HG02642 (cell line): ENCODE data around the gene IFT74.

Experiments
- ATAC-seq: cut with Tn5 transposase; IDR thresholded peaks from one replicate; pipeline ENCODE4 v1.9.1; 2021; ENCODE audit warnings: mild to moderate bottlenecking; ENCODE audit not compliant: unreplicated experiment, poor library complexity

IFT74 gene

DNA sequence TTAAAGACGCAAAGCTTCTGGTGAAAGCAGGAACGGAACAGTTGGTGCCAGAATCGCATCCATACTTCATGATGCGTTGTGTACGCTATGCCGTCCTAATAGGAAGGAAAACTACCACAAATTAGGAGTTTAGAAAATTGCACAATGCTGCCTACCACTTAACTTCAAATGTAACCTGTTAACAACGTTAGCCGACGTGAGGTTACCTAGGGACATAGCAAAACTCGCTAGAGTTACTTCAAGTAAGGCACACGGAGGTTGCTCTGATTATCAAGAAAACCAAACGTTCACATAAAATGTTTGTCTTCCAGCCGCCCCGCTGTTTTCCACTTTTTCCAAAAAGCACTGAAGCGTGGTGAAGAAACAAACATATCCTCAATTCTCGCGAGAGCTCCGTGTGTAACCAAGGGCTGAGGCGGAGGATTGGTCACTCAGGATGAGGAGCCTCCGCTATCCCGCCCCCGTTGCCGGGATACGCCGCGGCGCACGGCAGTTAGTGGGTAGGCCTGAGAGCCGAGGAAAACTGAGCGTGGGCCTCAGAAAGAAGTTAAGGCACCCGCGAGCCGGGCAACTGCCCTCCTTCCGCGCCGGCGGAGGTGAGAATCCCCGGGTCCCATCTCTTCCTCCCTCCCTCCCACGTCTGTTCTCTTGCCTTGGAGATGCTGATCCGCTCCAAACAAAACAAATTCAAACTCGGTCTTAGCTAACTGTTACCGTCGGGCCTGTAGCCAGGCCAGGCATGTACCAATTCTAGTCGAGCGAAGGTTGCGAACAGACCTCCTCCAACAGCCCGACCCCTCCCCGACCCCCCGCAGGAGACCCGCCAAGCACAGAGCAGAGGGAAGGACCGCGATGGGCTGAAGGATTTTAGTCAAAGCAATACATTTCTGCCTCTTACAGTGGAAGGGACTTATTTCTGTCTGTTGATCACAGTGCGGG lies at the start of gene IFT74:
Gene IFT74, plus strand, starts transcription at position 492 of the 939 bp plus-strand sequence. CDS start 5,556 bp downstream, outside the sequence.
- ATAC-seq: peak; percentile 100

DNA sequence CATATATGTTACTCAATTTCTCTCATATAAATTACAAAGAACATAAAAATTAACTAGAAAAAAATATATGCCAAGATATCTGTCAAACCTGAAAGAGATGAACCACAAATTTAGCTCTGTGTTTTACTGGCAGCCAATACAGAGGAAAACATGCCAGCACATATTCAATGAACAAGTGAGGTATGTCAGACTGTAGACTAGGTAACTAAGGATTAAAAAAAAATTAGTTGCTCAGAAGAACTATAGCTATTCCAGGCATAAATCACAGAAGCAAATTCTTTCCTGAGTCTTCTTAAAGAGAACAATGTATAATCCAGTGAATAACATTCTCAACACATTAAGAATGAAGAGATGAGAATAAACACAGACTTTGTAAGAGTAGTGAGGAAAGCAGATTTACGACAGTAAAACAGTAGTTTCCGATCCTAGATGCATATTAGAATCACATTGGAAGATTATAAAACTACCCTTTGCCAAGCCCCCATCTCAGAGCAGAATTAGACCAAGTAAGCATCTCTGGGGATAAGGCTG lies 43.0 kb upstream of the IFT74 start:
- no peak for ATAC-seq

DNA sequence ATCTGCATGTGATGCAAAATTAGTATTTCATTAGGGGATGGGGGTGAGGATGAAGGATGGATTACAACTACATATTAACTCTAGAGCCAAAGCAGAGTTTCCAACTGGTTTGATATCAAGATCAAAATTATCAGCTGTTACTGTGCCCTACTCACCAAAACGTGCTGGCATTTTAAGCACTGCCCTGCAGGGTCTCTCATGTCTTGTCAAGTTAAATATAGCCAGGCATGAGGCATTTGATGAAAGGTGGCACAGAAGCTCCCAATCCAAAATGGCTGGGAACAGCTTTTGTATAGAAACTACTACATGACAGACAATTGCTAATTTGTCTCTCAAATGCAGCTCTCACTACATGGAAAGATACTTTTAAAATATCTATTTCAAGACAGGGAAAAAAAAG lies 36.5 kb upstream of the IFT74 start:
- ATAC-seq: no peak

DNA sequence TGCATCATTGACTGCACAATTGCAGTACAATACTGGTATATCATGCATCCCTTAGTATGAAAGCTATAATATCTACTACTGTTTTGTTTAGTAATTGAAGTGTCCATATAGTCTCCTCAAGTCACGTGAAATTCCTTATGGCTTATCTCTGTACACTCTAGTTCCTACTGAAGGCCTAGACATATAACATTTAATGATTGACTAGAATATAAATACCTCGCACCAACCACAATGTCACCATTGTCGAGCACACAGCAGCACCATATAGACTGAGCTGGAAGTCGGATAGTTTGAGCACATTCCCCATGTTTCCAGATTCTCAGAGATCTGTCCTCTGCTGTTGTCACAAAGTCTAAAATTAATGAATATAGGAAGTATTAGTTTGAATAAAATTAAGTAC lies 30.6 kb upstream of the IFT74 start:
- no peak for ATAC-seq

DNA sequence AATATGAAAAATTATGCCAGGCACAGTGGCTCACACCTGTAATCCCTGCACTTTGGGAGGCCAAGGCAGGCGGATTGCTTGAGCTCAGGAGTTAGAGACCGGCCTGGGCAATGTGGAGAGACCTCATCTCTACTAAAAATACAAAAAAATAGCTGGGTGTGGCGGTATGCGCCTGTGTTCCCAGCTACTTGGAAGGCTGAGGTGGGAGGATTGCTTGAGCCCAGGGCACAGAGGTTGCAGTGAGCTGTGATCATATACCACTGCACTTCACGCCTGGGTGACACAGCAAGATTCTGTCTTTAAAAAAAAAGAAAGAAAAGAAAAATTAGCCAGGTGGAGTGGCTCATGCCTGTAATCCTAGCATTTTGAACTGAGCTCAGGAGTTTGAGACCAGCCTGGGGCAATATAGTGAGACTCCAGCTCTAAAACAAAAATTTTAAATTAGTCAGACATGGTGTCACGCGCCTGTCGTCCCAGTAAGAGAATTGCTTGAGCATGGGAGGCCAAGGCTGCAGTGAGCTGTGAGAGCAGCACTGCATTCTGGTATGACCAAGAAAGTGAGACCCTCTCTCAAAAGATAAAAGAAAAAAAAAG lies 27.2 kb upstream of the IFT74 start:
- no peak for ATAC-seq

DNA sequence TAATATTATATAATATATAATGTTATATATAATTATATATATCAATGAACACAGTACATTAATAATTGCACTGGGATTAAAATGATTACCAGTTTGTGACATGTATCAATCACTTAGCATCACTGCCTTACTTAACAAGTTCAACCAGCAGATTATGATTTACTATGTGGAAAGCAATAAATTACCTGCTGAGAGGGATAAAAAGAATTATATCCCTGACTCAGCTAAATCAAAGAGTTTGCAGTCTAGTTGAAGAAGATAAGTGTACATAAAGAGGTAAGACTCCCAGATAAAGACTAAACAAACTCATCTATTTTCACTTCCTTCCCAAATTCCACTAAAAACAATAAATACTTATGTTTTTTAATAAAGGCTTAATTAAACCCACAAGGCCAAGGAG lies 20.4 kb upstream of the IFT74 start:
- no peak for ATAC-seq

DNA sequence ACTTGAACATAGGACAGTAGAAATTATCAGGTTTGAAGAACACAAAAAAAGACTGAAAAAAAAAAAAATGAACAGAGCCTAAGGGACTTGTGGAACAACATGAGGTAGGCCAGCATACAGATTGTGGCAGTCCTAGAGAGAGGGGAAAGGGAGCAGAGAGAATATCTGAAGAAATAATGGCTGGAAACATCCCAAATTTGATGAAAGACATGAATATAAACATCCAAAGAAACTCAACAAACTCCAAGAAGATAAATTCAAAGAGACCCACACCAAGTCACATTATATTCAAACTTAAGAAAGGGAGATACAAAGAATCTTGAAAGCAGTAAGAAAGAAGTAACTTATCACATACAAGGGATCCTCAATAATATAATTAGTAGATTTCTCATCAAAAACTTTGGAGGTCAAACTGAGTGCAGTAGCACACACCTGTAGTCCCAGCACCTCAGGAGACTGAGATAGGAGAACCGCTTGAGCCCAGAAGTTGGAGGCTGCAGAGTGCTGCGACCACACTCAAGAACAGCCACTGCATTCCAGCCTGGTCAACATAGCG lies 18.3 kb upstream of the IFT74 start:
- no peak for ATAC-seq

DNA sequence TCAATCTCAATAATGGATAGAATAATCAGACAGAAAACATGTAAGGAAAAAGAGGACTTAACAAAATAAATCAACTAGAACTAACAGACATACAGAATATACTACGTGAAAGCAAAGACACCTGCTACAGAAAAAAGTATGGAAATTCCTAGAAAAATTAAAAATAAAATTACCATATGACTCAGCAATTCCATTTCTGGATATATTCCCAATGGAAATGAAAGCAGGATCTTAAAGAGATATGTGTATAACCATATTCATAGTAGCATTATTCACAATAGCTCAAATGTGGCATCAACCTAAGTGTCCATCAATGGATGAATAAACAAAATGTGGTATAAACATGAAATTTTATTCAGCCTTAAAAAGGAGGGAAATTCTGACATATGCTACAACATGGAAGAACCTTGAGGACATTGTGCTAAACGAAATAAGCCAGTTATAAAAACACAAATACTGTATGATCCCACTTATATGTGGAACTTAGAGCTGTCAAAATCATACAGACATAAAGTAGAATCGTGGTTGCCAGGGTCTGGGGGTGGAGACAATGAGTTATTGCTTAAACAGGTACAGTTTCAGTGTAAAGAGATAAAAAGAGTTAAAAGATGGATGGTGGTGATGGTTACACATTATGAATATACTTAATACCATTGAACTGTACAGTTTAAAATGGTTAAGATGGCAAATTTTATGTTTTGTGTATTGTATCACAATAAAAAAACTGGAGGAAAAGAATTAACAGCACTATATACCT lies 16.1 kb upstream of the IFT74 start:
- no peak for ATAC-seq

DNA sequence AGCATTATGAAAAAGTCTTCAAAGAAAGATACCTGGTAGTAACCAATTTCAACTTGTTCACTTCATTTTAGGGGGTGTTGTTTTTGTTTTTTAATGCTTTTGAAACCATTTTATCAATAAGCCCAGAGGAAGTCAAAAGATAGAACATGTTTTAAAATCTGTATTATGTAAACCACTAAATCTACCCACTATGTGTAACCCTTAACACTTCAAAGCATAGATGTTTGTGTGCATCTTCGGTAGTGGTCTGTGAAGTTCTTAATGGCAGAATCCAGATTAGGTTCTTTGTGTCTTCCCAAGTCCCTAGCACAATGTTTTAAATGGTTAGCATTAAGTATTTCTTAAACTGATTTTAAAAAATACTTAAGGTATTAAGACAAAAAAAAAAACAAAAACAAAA lies 15.4 kb upstream of the IFT74 start:
- no peak for ATAC-seq

DNA sequence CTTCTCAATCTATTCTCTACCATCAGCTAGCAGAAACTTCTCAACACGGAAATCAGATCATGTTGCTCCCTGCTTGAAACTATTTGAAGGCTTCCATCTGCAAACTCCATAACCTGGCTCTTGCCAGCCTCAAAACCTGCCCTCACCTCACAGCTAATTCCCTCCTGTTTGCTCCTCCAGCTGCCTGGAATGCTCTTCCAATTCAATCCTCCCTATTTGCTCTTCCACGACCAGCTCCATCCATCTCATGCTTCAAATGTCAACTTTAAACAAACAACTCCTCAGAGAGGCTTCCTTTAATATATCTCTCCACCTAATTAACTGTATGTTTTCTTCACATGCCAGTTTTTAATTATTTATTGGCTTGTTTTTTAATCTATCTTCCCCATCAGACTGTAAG lies 10.6 kb upstream of the IFT74 start:
- ATAC-seq: no peak

DNA sequence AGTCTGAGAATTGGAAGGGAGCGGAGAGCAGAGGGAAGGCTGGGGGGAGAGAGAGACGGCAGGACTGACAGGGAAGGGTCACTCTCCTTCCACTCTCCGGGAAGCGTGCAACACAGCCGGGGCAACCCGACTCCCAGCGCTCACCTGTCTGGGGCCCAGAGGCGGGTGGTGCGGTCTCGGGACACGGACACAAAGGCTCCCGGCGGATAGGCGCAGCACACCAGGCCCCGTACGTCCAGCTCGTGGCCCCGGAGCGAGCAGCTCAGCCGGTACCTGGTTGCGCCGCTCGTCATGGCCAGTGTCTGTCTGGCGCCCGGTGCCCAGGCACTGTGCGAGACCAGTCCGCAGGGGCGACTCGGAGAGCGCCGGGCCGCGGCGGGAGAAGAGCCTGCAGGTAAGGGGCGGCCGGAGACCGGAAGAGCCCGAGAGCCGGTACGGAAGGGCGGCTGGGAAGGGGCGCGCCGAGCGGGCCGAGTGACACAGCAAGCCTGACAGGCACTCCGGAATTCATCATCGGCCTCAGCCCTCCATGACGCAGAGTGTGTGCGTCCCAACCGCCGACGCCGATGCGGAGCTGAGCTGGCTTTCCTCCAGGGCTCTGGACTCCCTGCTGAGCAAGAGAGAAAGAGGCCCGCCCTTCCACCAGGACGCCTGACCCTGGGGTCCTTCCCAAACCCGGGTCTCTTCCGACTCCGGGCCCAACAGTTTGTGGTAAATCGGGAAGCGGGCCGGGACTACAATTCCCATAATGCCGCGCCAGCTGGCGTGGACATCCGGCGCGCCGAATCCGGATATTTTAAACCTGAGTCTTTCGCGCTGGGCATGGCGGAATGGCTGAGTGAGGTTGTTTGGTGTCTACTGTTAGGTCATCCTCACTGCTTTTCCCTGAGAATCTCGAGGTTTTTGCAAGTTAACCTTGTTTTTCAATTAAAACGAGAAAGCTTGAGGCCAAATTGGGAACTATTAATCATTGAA lies 9.2 kb upstream of the IFT74 start, which contains the start of gene PLAA:
Gene PLAA, minus strand, starts transcription at position 490 of the 975 bp plus-strand sequence. Its CDS starts 197 bp downstream, at position 293.
- ATAC-seq: peak; percentile 99

DNA sequence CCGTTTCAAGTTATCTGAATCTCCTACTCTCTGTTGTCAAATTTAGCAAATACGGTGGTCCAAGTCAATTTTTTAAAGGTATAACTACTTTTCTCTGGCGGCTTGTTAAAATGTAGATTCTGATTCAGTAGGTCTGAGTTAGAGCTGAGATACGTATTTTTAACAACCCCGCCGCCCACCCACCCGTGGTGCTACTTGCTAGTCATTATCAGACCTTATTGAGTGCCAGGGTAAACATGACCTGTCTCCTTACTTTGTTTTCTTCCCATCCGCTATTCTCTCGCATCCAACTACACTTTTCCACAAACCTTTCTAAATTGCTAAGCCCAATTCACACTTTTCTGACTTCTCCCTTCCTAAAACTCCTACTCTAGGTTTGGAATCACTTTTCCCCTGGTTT lies 8.5 kb upstream of the IFT74 start:
- no peak for ATAC-seq

DNA sequence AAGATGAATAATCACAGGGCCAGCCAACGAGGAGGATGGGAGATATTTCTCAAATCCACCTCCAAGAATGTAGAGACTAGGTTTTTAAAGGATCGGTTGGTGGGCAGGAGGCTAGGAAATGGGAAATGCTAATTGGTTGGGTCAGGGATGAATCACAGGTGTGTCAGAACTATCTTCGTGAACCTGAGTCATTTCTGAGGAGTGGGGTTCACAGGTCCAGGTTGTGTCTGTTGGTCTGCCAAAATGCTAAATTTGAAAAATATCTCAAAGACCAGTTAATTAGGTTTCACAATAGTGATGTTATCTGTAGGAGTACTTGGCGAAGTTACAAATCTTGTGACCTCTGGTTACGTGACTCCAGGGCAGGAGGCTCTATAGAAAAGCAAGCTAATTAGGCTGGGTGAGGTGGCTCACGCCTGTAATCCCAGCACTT lies 6.6 kb upstream of the IFT74 start:
- ATAC-seq: no peak

DNA sequence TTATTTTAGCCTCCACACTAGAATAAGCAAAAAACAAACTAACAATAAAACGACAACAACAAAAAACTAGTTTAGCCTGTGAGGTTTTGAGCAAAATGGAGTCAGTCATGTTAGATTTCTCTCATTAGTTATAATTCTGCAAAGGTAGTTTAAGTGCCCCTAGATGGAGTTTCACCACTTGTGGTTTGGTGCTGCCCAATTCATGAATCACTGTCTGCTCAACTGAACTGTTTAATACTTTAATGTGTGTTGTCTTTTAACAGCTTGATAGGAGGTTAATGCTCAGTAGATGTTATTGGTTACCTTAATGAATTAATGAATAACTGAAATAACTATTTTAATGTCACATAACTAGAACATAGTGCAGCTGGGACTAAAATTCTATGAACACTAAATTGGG lies 5.7 kb upstream of the IFT74 start:
- ATAC-seq: no peak

DNA sequence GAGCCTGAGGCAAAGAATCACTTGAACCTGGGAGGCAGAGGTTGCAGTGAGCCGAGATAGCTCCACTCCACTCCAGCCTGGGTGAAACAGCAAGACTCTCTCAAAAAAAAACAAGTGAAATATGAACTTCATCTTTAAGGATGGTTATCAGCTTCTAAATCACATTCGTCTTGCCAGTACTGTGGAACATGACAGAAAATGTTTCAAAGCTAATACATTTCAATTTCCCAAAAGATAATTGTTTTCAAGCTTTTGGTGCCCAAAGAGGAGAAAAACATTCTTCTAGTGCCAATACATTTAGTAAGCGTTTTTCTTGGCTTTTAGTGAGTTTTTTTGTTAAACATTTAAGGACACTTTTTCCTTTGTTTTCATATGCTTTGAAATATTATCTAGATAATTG lies 4.4 kb upstream of the IFT74 start:
- ATAC-seq: no peak

DNA sequence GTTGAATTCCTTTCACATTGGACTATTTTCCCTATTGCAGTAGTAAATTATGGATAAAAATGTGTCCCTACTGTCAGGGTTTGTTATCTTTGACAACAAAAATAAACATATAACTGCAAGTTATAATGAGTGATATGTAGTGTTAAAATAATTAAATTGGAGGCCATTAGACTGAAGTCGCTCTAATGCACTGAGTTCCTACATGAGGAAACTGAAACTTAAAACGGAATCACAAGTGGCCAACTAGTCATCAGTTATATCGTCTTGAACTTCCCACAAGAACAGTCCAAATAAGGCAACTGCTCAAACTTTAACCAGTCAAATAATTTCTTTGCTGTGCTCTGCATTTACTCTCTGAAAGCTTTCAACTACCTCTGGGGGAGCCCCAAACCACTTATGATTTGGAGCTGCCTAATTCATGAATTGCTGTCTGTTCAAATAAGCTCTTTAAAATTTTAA lies 2.1 kb upstream of the IFT74 start:
- no peak for ATAC-seq

DNA sequence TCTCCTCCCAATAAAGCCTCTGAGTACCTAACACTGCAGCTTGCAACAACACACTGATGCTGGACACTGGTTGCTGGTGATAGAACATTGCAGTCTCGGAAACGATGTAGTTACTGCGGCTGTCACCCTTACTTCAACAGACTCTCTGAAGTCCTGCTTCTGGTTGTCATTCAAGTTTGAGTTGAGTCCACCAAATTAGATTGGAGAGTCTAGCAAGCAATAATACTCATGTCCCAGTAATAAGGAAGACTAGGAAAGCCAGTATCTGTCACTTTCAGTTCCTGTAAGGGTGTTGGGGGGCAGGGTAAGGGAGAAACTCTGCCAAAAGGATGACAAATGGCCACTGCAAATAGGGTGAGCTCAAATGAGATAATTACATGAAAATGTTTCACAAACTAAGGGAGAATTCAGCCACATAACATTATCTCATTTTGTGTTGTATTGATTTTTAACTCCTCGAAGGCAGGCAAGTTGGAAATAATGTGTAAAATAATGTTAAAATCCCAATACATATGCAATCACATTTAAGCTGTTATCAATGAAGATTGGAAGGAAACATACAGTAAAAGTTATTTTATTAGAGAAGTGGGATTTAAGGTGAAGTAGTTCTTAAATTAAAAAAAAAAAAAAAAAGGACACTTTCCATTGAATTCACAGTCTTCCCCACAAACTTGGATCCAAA lies 849 bp upstream of the IFT74 start:
- no peak for ATAC-seq

DNA sequence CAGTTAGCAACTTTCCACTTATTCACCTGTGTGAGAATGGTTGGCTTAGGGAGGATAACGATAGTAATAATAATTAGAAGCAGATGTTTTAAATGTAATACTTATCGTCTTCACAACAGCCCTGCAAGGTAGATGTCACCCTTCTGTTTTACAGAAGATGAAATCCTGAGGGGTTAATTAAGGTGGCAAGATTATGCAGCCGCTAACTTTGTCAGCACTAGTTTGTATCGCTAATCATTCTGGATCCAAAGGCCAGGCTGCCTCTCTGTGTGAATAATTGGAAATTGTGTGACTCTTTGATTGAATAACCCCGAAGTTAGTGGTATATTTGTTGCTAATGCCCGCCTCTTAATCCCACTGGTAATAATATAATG lies 635 bp downstream of the IFT74 start:
- no peak for ATAC-seq

DNA sequence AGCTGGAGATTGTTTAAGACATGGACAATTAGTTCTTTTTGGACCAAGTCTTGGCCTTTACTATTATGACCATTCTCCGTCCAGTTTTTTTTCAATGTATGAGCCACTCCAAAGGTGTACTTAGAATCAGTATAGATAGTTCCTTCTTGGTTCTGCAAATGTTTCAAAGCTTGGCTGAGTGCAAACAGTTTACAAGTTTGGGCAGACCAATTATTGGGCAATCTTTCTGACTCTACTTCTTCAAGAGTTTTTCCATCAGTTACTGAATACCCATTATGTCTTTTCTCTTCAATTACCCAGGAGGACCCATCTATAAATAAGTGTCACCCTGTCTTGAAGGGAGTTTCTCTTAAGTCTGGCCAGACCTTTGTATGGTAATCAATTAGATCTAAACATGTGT lies 15.5 kb downstream of the IFT74 start:
- ATAC-seq: no peak
